ENCODE measurements around the gene IL1RAP.
"Not testable (repeated sequence)": the region's sequence is repeated elsewhere in the genome, so short reads cannot be mapped to it uniquely, and the experiment has no call there.

The IL1RAP gene, protein sequence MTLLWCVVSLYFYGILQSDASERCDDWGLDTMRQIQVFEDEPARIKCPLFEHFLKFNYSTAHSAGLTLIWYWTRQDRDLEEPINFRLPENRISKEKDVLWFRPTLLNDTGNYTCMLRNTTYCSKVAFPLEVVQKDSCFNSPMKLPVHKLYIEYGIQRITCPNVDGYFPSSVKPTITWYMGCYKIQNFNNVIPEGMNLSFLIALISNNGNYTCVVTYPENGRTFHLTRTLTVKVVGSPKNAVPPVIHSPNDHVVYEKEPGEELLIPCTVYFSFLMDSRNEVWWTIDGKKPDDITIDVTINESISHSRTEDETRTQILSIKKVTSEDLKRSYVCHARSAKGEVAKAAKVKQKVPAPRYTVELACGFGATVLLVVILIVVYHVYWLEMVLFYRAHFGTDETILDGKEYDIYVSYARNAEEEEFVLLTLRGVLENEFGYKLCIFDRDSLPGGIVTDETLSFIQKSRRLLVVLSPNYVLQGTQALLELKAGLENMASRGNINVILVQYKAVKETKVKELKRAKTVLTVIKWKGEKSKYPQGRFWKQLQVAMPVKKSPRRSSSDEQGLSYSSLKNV

DNA sequence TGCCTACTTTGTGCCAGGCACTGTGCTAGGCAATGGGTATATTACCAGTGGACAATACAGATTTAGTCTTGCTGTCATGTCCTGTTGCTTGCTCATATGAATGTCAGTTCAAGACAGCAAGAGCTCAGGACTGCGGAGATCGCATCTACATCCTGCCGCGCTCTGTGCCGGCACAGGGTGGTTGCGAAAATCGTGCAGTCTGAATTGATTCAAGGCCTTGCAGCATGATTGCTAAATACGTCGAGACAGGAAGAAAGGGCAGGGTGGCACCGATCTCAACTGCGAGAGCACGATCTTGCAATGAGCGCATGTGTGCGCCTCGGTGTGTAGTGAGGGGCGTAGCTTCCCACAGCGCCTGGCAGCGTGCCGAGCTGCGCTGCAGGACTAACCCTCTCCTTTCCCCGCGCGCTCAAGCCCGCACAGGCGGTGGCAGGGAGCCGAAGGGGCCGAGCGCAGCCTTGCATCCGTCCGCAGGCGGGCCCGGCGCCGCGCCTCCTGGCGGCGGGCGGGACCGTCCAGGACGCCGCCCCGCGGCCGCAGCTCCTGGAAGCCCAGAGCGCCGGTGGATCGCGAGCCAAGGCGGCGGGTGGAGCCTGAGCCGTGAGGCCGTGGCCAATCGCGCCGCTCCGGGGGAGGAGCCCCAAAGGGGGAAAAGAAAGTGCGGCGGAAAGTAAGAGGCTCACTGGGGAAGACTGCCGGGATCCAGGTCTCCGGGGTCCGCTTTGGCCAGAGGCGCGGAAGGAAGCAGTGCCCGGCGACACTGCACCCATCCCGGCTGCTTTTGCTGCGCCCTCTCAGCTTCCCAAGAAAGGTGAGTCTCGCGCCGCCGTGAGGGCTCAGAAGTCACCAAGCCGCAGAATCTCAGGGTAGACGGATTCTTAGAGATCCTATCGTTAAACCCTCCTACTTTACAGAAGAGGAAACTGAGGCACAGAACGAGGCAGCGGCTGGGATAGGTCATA lies at the start of gene IL1RAP:
IL1RAP (plus strand) TSS at position 677 of the 962 bp plus-strand sequence. CDS start 50,205 bp downstream, outside the sequence.
- DNase-seq = peak; percentile 87

DNA sequence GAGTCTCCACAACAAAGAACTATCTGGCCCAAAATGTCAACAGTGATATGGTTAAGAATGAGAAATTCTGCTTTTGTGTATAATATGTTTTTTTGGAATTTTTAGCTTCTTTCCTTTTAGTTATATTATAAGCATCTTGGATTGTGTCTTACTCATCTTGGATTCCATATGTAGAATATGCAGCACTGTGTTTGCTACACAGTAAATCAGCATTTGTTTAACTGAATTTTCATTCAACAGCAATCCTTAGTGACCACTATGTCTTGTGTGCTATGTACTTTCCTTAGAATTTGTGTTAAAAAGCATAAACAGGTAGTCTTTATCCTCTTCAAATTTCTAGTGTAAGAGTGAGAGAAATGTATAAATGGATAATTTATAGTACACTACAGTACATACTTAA lies 46.0 kb upstream of the IL1RAP start:
- DNase-seq = no peak

DNA sequence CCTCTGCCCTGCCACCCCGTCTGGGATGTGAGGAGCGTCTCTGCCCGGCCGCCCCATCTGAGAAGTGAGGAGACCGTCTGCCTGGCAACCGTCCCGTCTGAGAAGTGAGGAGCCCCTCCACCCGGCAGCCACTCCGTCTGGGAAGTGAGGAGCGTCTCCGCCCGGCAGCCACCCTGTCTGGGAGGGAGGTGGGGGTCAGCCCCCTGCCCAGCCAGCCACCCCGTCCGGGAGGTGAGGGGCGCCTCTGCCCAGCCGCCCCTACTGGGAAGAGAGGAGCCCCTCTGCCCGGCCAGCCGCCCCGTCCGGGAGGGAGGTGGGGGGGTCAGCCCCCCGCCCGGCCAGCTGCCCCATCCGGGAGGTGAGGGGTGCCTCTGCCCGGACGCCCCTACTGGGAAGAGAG lies 40.6 kb upstream of the IL1RAP start:
- DNase-seq = not testable (repeated sequence)

DNA sequence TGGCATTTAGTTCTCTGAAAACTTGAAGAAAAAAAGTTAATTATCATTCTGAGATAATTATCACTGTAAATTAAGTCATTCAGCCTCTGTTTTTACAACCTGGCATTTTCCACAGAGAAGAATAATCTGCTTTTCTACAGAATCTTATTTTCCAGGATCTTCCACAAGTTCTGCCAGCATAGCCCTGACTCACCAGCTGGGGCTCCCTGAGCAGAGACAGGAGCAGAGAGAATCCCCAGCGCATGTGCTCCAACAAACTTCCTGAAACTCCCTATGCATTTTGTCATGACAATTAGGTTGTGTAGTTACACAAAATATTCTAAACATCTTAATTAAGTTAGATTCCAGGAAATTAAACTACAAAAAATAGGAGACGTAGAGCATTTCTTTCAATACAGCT lies 32.1 kb upstream of the IL1RAP start:
- no peak for DNase-seq

DNA sequence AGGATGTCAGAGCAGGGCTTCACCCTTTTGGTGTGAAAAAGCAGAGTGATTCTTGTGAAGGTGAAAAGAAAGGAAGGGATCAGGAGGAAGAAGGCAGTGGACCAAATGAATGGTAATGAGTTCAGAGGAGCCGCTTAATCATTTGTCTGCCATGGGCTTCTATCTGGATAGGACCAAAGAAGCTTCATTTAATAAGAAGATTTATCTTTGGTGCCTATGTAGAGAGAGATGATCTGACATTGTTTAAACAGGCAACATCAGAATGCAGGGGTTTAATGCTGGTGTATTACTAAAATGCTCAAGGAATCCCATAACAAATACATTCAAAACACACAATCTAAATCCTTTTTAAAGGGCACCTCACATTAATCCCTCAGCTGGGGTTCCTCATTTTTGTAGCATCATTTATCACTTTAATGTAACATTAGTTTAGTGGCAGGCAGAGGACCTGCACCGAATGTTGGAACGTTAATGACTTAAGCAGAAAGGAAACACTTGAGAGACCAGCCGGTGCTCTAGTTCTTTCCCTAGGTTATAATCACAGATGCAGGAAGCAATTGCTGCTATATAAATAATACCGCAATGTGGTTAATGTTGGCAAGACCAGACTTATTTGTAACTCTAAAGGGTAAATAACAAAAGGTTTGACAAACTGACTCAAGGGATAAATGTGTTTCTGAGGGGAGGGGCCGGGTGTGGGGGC lies 27.9 kb upstream of the IL1RAP start:
- DNase-seq = no peak

DNA sequence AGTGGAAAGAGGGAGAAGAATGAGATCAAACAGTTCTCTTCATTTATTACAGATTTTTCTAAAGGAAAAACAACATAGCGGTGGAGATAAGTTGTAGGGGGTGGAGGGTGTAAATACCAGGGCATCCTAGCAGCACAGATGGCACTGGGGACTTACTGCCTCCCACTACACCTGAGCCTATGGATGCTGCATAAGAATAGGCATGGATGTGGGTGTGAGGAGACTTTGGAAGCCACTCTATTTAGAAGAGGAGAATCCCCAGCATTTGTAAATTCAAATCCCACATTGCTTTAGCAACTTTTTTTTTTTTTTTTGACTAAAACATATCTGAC lies 27.4 kb upstream of the IL1RAP start:
- DNase-seq = no peak

DNA sequence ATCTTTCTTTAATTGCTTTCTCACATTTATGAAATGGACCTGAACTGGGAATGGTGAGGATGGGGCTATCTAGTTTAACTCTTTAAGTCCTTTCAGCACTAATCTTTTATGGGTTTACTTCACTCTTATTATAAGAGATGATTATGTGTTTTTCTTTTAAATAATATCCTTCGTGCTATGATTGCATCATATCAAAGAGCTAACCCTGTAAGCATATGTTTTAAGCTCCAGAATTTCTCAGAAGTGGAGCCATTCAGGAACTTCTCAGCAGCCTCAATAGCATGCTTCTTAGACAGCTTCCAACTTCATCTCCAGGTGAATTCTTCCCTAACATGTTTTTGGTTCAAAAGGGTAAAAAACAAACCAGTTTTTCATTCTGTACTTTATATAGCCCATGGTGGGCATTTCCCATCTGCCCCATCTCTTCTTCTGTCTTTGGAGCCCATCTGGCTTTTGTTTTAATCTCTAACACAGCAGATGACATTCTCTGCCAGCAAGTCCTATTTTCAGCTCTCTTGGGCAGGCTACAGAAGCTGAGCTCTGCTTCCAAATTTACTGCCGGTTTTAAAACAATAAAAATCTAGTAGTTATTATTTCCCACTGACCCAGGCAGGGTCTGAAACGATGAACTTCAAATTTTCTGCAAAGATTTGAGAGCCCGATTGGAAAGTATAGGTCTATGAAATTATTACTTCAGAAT lies 26.8 kb upstream of the IL1RAP start:
- no peak for DNase-seq

DNA sequence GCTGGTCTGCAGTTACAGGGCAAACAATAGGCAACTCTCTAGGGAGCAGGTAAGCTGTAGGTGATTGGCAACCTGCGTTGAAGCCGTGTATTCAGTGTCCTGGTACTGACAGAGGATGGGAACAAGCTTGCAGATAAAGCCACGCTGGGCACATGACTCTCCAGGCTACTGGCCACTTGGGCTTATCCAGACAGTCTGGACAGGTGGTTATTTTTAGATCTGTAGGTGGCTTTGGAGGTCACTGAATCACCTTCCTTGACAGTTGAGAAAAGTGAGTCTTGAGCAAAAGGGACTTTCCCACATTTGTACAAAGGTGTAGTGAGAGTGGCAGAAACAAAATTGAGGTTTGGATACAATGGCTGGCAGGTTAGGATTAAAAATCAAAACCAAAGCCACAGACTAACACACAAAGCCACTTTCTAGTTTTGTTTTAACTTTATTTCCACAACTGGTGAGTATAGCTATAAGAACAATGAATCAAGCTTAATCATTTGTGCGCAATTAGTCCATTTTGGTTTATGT lies 22.3 kb upstream of the IL1RAP start:
- DNase-seq = no peak

DNA sequence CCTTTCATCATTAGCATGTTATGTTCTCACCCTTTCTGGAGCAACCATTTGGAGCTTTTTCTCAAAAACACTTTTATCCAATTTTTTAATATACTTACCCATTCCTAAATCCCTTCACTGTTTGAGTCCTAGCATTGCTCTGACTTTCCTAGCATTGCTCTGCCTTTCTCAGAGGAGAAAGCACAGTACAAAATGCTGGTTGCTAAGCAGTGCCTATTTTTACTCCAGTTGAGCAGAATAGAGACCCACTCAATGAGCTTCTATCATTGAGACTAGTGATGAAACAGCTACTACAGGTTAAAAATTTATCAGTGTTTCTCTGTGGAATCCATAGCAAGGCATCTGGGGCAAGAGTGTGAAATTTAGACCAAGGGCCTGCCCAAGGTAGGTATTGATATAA lies 21.8 kb upstream of the IL1RAP start:
- DNase-seq = no peak

DNA sequence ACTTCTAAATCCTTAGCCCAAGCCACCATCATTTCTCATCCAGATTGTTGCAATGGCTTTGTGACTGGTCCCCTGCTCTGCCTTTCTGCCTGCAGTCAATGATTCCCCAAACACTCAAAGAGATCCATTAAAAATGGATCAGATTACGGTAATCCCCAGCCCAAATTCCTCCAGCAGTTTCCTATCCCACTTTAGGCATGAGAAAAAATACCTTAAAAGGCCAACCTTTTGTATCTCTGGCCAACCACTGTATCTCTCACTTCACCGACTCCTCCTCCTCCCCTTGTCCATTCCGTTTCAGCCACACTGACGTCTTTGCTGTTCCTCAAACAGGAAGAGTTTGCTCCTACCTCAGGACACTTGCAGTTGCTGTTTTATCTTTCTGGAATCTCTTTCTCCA lies 20.9 kb upstream of the IL1RAP start:
- no peak for DNase-seq

DNA sequence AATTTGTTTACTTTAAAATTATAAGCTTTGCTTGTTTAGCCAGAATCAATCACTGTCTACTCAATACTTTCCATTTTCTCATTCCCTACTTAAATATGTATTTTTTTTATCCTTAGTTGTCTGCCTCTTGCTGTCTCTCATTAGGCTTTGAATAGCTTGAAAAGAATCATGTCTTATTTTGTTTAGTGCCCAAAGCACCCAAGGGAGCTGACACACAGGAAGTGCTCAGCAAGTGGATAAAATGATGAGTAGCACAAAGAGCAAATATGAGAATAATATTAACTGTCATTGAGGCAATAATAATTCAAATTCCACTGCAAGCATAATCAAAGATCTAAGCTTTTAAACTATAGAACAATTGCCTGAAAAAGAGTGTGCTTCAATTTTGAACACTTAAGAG lies 19.0 kb upstream of the IL1RAP start:
- DNase-seq = no peak

DNA sequence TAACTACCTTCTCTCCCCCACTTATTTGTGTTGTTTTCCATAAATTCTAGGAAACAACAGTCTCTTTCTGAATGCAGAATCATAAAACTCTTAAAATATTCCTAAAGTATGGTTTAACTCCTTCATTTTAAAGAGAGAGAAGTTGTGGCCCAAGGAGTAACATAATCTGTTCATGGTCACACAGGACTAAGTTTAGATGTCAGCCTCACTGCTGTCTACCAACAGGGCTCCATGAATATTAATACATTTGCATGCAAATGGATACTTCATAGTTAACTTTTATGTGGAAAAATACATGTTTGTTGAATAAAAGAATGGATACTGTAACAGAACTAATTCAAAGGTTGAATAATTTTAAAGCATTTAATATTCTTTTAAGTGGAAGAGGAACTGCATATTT lies 18.5 kb upstream of the IL1RAP start:
- no peak for DNase-seq

DNA sequence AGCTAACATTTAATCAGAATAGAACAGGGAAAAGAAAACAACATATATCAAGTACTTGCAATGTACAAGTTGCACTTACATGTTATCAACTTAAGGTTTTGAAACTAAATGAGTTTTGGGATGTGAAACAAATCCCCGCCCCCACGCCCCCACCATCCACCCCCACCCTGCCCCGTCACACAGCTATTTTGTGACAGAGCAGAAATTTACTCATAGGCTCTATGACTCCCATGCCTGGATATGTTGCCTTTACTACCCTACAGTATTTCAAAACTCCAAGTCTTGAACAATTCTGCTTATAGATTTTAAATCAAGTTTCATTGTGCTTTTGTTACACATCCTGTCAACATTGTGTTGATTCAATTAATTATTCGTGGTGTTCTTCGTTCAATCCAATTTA lies 18.1 kb upstream of the IL1RAP start:
- DNase-seq = no peak

DNA sequence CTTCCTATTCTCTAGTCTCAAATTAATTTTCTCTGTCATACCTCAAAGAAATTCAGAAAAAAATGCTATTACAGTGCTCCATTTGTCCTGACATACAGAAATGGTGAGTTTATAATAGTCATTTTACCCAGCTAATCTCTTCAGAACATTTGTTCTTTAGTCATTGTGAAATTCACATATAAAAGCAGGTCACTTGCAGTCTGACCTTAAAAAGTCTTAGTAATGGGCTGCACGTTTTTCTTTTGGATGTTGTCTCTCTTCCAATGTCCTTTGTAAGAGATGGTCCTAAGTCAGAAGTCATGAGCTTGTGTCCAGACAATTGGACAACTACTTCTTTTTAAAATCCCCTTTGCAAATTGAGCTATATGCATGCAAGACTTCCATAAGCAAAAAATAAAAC lies 17.0 kb upstream of the IL1RAP start:
- no peak for DNase-seq

DNA sequence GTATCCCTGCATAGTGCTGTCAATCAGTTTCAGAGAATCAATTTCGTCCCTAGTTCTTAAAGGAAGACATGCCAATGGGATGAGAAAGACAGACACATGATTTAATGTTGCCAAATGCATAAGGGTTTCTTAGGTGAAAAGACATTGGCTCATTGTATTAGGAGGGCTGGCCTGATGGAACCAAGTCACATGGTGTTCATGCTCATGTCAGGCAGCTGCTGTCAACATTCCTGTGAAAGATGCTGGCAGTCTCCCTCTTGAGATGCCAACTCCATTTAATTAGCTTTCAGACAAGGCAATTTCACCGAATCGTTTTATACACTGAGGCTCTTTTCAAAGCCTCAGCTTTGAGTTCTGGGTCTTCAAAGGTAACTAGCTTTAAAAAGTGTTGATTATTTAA lies 16.1 kb upstream of the IL1RAP start:
- no peak for DNase-seq

DNA sequence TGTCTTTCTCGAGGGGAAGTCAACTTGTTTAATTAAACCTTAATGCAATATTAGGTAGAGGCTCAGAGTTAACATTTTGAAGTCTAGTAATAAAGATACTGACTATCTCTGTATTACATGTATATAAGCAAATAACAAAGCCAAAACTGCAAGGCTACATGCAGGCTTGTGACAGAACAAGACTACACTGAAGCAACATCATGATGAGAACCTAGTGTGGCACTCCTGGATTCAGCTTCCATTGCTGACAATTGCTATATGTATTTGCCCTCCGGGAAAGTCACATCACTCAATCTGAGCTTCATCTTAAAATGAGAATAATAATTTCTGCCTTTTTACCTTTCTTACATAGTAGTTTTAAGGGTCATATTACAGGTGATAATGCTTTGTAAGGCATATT lies 15.6 kb upstream of the IL1RAP start:
- no peak for DNase-seq

DNA sequence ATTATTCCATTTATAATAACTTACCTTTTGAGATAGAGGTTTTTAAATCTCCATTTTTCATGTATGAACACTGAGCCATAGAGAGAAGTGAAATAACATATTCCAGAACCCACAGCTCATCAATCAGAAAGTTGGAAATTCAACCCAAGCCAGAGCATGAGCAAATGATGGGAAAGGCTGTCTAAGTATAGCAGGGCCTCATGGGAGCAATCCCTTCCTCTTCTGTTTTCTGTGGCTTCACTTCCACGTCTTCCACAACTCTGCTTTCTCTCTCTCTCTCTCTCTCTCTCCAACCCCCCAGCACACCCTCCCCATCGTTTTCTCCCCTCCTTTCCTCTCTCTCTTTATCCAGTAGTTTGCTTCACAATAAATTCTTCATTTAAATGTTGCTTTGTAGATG lies 14.8 kb upstream of the IL1RAP start:
- DNase-seq = no peak

DNA sequence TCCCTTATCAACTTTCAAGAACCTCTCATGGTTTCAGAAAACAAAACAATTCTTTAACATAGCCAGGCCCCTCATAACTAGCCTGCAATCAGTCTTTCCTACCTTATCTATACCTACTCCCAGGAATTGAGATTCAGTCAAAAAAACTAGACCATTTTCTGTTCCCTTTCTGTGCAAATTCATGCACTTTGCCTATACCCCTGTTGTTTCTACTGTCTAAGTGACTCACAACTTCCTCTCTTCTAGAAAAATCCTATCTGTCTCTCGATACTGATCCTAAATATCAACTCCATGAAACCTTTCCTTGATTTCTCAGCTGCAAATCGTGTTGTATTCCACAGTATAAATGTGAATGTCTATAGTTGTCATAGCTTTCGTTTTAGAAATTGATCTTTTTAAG lies 10.9 kb upstream of the IL1RAP start:
- DNase-seq = no peak

DNA sequence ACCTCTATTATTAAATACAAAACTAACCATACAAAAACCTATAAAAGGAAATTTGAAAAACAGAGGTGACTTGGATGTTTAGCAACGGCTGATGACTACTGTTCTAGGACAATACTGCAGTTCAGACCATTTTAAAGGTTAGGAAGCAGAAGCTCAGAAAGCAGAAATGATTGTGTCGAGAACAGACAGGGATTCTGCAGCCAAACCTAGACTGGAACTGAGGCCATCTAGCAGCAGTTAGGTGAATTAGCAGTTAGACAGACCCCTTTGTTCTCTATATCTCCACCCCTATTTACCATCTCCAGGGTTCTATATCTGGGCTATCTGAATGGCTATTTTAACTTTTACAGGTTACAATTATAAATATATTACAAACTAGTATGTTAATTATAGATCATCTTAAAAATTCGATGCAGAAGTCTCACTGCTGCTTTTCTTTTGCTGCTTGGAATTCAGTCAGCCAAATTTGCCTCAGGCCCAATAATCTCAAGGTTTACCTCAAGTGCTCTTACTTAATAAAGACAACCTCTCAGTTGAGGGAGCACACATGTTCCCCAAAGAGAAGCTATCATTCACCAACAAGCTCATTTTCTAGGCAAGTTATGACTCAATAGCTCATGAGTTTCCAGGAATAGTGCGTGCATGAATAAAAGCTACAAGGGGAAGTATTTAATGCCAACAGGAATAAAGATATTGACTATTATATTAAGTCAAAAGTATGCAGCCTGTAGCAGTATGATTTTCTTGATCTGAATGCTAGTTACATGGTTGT lies 9.3 kb upstream of the IL1RAP start:
- no peak for DNase-seq

DNA sequence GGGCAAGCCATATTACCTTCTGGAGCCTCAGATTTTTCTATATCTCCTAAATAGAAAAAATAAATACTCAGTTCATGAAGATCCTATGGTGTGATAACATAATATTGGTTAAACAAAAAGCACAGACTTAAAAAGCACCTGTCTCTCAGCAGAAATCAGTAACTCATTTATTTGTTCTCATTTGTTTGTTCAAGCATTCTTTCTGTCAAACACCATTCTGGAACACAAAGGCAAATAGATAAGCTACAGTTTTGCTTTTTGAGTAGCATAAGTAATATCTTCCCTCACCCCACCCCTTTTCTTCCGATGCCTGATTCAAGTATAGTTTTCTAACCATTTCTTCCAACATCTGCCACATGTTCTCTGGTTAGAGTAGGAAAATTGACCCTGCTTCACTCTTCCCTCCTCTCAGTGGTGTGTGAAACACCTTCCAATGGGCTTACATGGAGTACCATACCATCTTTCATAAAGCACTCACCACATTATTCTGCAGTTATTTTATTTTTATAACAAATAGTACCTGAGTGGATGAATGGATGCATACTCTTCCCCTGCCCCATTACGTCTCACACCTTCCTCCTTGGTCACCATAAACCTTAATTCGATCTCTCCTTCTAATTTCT lies 8.4 kb upstream of the IL1RAP start:
- DNase-seq = no peak

DNA sequence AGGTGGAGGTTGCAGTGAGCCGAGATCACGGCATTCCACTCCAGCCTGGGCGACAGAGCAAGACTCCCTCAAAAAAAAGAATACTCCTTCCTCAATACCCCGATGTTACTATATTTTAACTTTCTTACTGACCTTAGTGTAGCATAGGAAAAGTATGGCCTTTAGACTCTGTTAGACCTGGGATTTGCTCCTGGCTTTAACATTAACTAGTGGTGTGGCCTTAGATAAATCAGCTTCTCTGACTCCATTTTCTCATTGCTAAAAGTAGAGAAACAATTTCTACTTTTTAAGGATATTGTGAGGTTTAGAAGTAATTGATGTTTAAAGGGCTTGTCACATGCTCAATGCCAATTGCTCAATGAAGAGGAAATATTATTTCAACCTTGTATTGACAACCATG lies 7.6 kb upstream of the IL1RAP start:
- no peak for DNase-seq
